Colon (tissue), 2 donors: Measurements from ENCODE around the gene FANK1.
"Not testable (repeated sequence)": the region's sequence is repeated elsewhere in the genome, so short reads cannot be mapped to it uniquely, and the experiment has no call there.

Source experiments
- FAIRE-seq: peaks from 2 replicates; lab custom pipeline; 2012; peaks lifted over from hg19 to GRCh38; lab: Jason Lieb, UNC
- donor health status: control.
- donor health status: control.

FANK1 gene

DNA sequence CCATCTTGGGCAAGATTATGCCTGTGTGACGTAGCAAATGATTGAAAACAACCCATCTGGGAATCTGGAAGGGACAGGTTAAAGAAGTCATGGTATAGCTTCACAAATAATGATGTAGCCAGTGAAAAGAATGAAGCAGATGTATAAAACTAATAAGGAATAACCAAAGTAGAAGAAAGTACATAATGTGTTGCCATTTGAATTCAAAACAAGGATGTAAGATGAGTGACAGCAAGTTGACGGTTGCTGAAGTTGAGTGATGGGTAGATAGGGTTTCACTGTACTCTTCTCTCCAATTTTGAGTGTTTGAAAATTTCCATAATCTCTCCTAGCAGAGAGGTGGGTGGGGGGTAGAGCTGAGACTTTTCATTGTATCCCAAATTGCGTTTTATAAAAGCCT lies 133.6 kb downstream of the FANK1 start:
- no peak for FAIRE-seq

DNA sequence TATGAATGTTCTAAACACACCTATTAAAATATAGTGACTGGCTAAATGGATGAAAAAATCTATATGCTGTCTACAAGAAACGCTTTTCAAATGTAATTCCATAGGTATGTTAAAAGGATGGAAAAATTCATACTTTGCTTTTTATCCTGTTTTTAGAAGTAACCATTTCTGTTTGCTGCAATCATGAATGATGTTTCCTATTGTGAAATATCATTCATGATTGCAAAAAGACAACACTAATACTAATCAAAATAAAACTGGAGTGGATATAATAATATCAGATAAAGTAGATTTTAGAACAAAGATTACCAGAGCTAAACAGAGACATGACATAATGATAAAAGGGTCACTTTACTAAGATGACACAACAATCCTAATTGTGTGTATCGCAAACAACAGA lies 138.2 kb downstream of the FANK1 start:
- no peak for FAIRE-seq

DNA sequence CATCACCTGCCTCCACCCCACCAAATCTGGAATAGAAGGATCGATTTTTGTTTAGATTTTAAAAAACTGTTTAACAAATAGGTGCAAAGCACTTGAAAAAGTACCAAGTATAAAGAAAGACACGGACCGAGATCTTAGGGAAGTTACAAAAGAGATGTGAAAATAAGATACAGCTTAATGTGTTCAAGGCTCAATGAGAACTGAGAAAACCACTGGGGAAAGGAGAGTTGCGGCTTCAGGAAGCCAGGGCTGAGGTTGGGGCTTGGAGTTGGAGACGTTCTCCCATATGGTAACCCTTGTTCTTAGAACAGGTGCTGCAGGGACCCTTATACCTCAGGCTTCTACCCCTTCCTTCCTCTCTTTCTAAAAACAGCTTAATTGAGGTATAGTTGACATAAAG lies 140.2 kb downstream of the FANK1 start:
- no peak for FAIRE-seq

DNA sequence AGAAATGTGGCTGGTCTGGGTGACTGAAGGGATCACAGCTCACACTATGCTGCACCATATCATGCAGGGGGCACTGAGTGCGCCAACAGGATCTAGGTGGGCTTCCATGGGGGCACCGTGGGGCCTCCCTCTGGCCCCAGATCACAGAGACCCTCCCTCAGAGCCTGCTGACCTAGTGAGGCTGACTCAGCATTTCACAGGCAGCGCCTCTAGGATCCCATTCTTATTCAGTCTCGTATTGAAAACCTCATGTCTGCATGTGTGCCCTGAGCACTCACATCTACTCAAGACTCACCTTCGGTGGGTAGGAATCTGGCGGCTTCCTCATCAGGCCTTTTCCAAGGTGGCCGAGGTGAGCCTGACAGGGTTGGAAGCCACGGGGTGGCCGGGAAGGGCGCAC lies 141.6 kb downstream of the FANK1 start:
- FAIRE-seq, result no peak

- no peak for FAIRE-seq
Observed at GRCh38 chr10:126041117-126041516, 144.8 kb downstream of the FANK1 start.

DNA sequence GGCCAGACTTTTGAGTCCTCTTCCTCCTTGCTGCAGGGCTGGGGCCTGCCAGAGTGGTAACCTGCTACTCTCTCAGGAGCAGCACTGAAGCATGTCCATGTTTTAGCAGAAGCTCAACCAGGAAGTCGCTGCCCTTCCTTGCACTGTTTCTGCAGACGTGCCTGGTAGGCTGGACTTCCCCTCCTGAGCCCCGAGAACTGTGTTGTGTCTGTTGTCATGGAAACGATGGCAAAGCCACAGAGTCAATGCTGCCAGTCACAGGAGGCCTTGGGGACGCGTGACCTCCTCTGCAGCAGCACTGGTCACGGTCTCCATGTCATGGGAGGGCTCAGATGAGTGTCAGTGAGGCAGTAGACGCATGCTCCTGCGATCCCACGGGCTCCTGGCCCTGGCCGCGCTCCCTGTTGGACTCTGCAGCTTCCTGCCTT lies 145.5 kb downstream of the FANK1 start:
- FAIRE-seq, result no peak

GRCh38 chr10:126042354-126042753 lies 146.0 kb downstream of the FANK1 start:
- no peak for FAIRE-seq

DNA sequence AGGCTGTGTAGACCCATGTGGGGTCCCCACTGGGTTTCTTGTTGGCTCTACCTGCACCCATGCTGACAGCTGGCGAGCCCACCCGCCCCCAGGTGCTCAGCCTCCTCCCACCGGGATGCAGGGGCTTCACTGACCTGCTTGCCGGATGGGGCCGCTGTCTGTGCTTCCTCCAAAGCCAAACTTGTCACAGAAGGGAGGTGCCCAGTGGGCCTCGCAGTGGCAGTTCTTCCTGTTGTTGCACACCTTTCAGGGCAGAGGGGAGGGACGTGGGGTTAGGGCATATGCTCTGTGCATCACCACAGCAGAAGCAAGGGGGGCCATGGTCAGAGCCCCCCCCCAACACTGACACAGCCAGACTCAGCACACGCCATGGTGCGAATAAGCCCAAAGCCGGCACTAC lies 146.5 kb downstream of the FANK1 start:
- no peak for FAIRE-seq

DNA sequence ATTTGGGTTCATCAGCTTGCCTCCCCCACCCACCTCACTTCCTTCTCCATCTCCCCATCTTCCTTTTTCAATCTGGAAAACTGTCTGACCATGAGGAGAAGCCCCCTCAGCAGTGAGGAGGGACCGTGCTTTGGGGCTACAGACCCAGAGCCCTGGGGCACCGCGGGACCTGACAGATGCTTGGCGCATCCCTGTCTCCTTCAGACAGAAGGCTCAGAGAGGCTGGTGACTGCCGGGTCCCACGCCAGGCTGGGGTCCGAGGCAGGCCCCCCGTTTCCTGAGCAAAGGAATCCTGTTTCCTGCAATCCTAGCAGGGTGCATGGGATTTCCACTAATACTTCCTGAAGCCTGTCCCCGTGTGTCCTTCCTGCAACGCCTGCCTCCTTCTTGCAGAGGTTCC lies 147.0 kb downstream of the FANK1 start:
- no peak for FAIRE-seq

GRCh38 chr10:126045861-126046260 lies 149.5 kb downstream of the FANK1 start:
- FAIRE-seq, result no peak

DNA sequence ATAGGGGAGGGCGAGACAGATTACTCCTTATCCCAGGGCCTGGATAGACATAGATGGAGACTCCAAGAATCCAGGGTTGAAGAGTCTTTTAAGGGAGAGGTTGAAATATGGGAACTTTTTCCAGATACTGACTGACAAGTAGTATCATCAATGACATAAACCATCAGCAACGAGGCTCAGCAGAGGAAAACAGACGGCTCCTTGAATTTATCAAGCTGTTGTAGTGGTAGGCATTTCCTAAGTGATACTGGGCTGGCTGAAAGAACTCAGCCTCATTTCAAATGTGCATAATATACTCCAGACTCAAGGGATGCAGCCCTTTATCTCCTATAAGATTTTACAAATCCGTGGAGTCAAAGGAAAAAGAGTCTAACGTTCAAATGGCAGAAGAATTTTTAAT lies 150.5 kb downstream of the FANK1 start:
- FAIRE-seq, result no peak

- not testable (repeated sequence) for FAIRE-seq
Observed at GRCh38 chr10:126047749-126048148, 151.4 kb downstream of the FANK1 start.

GRCh38 chr10:126049759-126050700 lies 153.7 kb downstream of the FANK1 start:
- no peak for FAIRE-seq

GRCh38 chr10:126052171-126052570 lies 155.8 kb downstream of the FANK1 start:
- no peak for FAIRE-seq

DNA sequence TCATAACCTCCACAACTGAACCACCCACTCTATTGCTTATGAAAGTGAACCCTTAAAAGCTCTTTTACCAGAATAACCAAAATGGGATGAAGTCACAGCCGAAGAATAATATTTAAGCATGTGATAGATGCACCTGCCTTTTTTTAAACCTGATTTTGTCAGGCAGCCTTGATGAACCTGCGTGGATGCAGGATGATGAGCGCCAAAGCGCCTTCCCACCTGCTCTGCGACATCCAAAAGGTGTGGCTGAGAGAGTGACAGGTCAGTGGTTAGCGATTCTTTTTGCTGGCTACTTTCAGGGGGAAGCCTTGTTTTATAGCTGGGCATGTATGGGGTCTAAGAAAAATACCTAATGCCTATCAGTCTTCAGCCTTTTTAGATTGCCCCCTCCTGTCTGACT lies 157.8 kb downstream of the FANK1 start:
- no peak for FAIRE-seq

- no peak for FAIRE-seq
Observed at GRCh38 chr10:126057494-126057893, 161.1 kb downstream of the FANK1 start.

DNA sequence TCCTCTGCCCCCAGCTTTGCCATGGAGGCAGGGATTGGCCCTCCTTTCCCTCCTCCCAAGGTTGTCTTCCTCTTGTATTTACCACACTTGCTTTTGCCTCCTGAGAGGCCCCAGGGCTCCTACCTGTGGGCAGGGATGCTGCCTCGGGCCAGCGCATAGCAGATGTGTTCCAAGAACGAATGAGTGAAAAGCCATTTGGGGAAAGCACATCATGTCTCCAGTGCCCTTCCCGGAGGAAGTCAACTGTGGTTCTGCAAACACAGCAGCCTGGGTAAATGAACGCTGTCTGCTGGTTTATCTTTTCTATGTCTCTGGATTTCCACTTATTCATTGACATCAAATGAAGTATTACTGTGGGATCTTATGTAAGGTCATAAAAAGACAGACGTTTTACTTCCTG lies 161.7 kb downstream of the FANK1 start:
- no peak for FAIRE-seq

DNA sequence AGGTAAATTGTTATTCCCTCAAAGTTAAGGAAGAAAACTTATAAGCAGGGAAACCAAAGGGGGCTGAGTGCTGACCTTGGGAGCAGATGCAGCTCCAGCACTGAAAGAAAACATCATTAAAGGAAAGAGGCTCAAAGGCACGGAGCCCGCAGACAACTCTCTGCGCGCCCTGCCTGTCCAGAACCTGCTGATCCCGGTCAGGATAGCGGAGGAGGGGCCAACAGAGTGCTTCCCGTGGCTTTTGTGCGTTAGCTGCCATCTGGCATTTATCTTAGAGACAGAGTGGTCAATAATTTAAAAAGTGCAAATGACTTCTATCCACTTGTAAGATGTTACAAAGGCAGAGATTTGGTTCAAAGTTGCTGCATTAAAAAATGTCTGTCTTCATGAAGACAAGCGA lies 162.1 kb downstream of the FANK1 start:
- FAIRE-seq, result no peak
